ENCODE data around the gene GMPPA. TPM values are rescaled to one million over a fixed set of nuclear protein-coding genes. Genes with fewer than 3 reads are reported as not detected.

Gene GMPPA
- total RNA-seq, 1 experiment from 2014 or later: 51.9 TPM

- TF ChIP-seq E2F1 (CRISPR knock-in tag; IDR thresholded peaks at IDR 0.05): no peak
- TF ChIP-seq ESRRA (CRISPR knock-in tag; IDR thresholded peaks at IDR 0.05; ENCODE audit: borderline replicate concordance): no peak
Measured at GRCh38 chr2:219490600-219491130, 8.0 kb upstream of the GMPPA start (continued).

- peaks cover 34% of the 10 kb centered on the region for H3K4me1 Mint-ChIP-seq
- H3K27me3 Mint-ChIP-seq (ENCODE audit: low read depth): peaks cover 37% of the 10 kb centered on the region
- no peak for TF ChIP-seq ARID4B (CRISPR knock-in tag; IDR thresholded peaks at IDR 0.05; ENCODE audit: borderline replicate concordance)
- TF ChIP-seq IRF2 (CRISPR knock-in tag; IDR thresholded peaks at IDR 0.05; ENCODE audit: borderline replicate concordance, low read depth): no peak
- no peak for TF ChIP-seq NFE2L1 (CRISPR knock-in tag; IDR thresholded peaks at IDR 0.05)
- TF ChIP-seq ZMAT4 (CRISPR knock-in tag; IDR thresholded peaks at IDR 0.05): no peak
- no peak for TF ChIP-seq RELA (CRISPR knock-in tag; IDR thresholded peaks at IDR 0.05; ENCODE audit: borderline replicate concordance)
- no peak for TF ChIP-seq FOXK1 (CRISPR knock-in tag; IDR thresholded peaks at IDR 0.05)
- no peak for TF ChIP-seq ATF2 (CRISPR knock-in tag; IDR thresholded peaks at IDR 0.05; ENCODE audit: borderline replicate concordance, low read depth)
- TF ChIP-seq SOX15 (CRISPR knock-in tag; IDR thresholded peaks at IDR 0.05): no peak
- no peak for TF ChIP-seq MAX (CRISPR knock-in tag; IDR thresholded peaks at IDR 0.05)
- TF ChIP-seq NR2C2 (CRISPR knock-in tag; IDR thresholded peaks at IDR 0.05): no peak
- no peak for TF ChIP-seq TCF7 (CRISPR knock-in tag; IDR thresholded peaks at IDR 0.05; ENCODE audit: low read depth)
- TF ChIP-seq TP53 (CRISPR knock-in tag; IDR thresholded peaks at IDR 0.05): no peak
- no peak for TF ChIP-seq ZBTB21 (CRISPR knock-in tag; IDR thresholded peaks at IDR 0.05; ENCODE audit: borderline replicate concordance)
- TF ChIP-seq ZNF512 (CRISPR knock-in tag; IDR thresholded peaks at IDR 0.05; ENCODE audit: borderline replicate concordance): no peak
- TF ChIP-seq CTCF (IDR thresholded peaks at IDR 0.05): no peak
- no peak for TF ChIP-seq E2F5 (CRISPR knock-in tag; IDR thresholded peaks at IDR 0.05)
- TF ChIP-seq PREB (CRISPR knock-in tag; IDR thresholded peaks at IDR 0.05; ENCODE audit: borderline replicate concordance): no peak
Measured at GRCh38 chr2:219491278-219491963, 7.3 kb upstream of the GMPPA start.

More at GRCh38 chr2:219491278-219491963, 7.3 kb upstream of the GMPPA start:
- DNase-seq (ENCODE audit: low spot score): no peak
- no peaks in the 10 kb centered on the region for H3K9me3 Mint-ChIP-seq
- H3K27ac Mint-ChIP-seq: no peak overlapping the region
- POLR2A ChIA-PET: interaction anchor here (1.0 kb wide), 1 partner anchor 21 kb away, joined by 5 read pairs; no protein-coding TSS in a partner anchor
- no peak for ATAC-seq
- H3K36me3 Mint-ChIP-seq: no peaks in the 10 kb centered on the region
- no peak overlapping the region for H3K4me3 Mint-ChIP-seq
- CTCF ChIA-PET: interaction anchor here (0.7 to 35.9 kb wide), 14 partner anchors 9 to 136 kb away, joined by 3 to 2316 read pairs (median 9); partner anchors contain the start of genes ASIC4, CHPF, DES and SLC4A3
